Brain microvascular endothelial cell (primary cell): ENCODE measurements around the gene SURF6.
A peak's percentile ranks its signal among the peaks of the same experiment; 100 is the strongest.
"Not testable (repeated sequence)": the region's sequence is repeated elsewhere in the genome, so short reads cannot be mapped to it uniquely, and the experiment has no call there.

Source experiments
- DNase-seq: peaks from one replicate; pipeline ENCODE4 v3.0.0-alpha.2; 2020
- H3K27ac ChIP-seq: fragments of 250-450 bp; sonication (Bioruptor Pico); 2 replicates; pipeline ENCODE4 v1.5.1; 2020; ENCODE audit warnings: mild to moderate bottlenecking, moderate library complexity
- H3K27me3 ChIP-seq: fragments of 250-450 bp; sonication (Bioruptor Pico); replicated peaks from 2 replicates; pipeline ENCODE4 v1.5.1; 2020; ENCODE audit warnings: mild to moderate bottlenecking
- H3K36me3 ChIP-seq: fragments of 250-450 bp; sonication (Bioruptor Pico); replicated peaks from 2 replicates; pipeline ENCODE4 v1.5.1; 2020; ENCODE audit warnings: mild to moderate bottlenecking
- H3K4me3 ChIP-seq: 2 replicates; pipeline ENCODE4 v1.5.1; 2011; ENCODE audit warnings: low read depth, mild to moderate bottlenecking, control low read depth, low read length, moderate library complexity
- CTCF ChIP-seq: IDR thresholded peaks from 2 replicates; pipeline ENCODE4 v1.5.1; 2011; ENCODE audit warnings: low read depth, mild to moderate bottlenecking, moderate library complexity, low read length, control low read depth, inconsistent platforms; ENCODE audit errors: missing control alignments
- in situ Hi-C: cut with HindIII; loops from 2 replicates; pipeline ENCODE4 v1.10.0; 2017; ENCODE audit warnings: low sequenced_read_pairs, low pct_ligation_motif_present

Gene SURF6

GRCh38 chr9:133342069-133342406, 6.0 kb upstream of the SURF6 start:
- H3K36me3 ChIP-seq, result peaks cover 44% of the 10 kb centered on the region
- no peak overlapping the region for H3K27ac ChIP-seq
- H3K4me3 ChIP-seq, result no peak overlapping the region

GRCh38 chr9:133341369-133342068, 5.5 kb upstream of the SURF6 start:
- H3K27me3 ChIP-seq, result no peaks in the 10 kb centered on the region
- in situ Hi-C loops, result no loop called here
- peaks cover 44% of the 10 kb centered on the region for H3K36me3 ChIP-seq
- H3K4me3 ChIP-seq, result no peak overlapping the region
- DNase-seq, result no peak
- TF ChIP-seq CTCF, result no peak
- H3K27ac ChIP-seq, result no peak overlapping the region

More at GRCh38 chr9:133342069-133342406, 6.0 kb upstream of the SURF6 start:
- in situ Hi-C loops, result no loop called here
- H3K27me3 ChIP-seq, result no peaks in the 10 kb centered on the region
- DNase-seq, result no peak
- TF ChIP-seq CTCF, result peak; percentile 46

GRCh38 chr9:133340916-133341315, 4.9 kb upstream of the SURF6 start:
- in situ Hi-C loops, result no loop called here
- TF ChIP-seq CTCF, result no peak
- H3K4me3 ChIP-seq, result no peak overlapping the region
- no peaks in the 10 kb centered on the region for H3K27me3 ChIP-seq
- peaks cover 42% of the 10 kb centered on the region for H3K36me3 ChIP-seq
- no peak for DNase-seq
- H3K27ac ChIP-seq, result no peak overlapping the region

GRCh38 chr9:133340256-133340655, 4.3 kb upstream of the SURF6 start:
- TF ChIP-seq CTCF, result no peak
- H3K27ac ChIP-seq, result no peak overlapping the region
- DNase-seq, result no peak
- H3K27me3 ChIP-seq, result no peaks in the 10 kb centered on the region
- peaks cover 41% of the 10 kb centered on the region for H3K36me3 ChIP-seq
- no peak overlapping the region for H3K4me3 ChIP-seq
- in situ Hi-C loops, result no loop called here

GRCh38 chr9:133339641-133340040, 3.7 kb upstream of the SURF6 start:
- H3K4me3 ChIP-seq, result no peak overlapping the region
- DNase-seq, result no peak
- in situ Hi-C loops, result no loop called here
- H3K27ac ChIP-seq, result no peak overlapping the region
- H3K27me3 ChIP-seq, result no peaks in the 10 kb centered on the region
- H3K36me3 ChIP-seq, result peaks cover 36% of the 10 kb centered on the region
- TF ChIP-seq CTCF, result no peak

- in situ Hi-C loops, DNase-seq, H3K27ac ChIP-seq, H3K27me3 ChIP-seq: not testable (repeated sequence)
- Histone ChIP-seq H3K4me3 (peak overlapping the region; percentile 96), H3K36me3 (peaks cover 43% of the 10 kb centered on the region)
Observed at GRCh38 chr9:133334888-133335287, 1.1 kb downstream of the SURF6 start.
